ENCODE data around the gene TBK1. TPM values are rescaled to one million over a fixed set of nuclear protein-coding genes. Genes with fewer than 3 reads are reported as not detected.

The TBK1 gene
- total RNA-seq, 1 experiment from 2014 or later, result 23.6 TPM

GRCh38 chr12:64497903-64498302, 46.0 kb downstream of the TBK1 start:
- no peak overlapping the region for H2AK5ac ChIP-seq (ENCODE audit: insufficient read length, low read length)
- no peak overlapping the region for H3T11ph ChIP-seq (ENCODE audit: low read length)
- no peaks in the 10 kb centered on the region for H3K23me2 ChIP-seq (ENCODE audit: insufficient read length, low read depth, low read length, poor library complexity, severe bottlenecking)
- H4K8ac ChIP-seq (replicated peaks; ENCODE audit: insufficient read length, low read depth, low read length), result no peak overlapping the region
- H3K4me1 ChIP-seq (ENCODE audit: insufficient read depth, low read length), result no peaks in the 10 kb centered on the region
- H3K56ac ChIP-seq (ENCODE audit: insufficient read length, low read depth, low read length), result no peak overlapping the region
- TF ChIP-seq CTCF (conservative IDR thresholded peaks at IDR 0.05), result no peak
- no peaks in the 10 kb centered on the region for H3K27me3 ChIP-seq (ENCODE audit: insufficient read depth, low read length)
- no peak overlapping the region for H3K9ac ChIP-seq (ENCODE audit: extremely low read depth, insufficient read length, low read length)
- Mint-ChIP-seq H3K4me1 (no peaks in the 10 kb centered on the region), H3K27me3 (ENCODE audit: low read depth) (no peaks in the 10 kb centered on the region), H3K36me3 (ENCODE audit: insufficient read depth in 1 of 3, low read depth in 3 of 3) (peaks cover 9 to 69% (median 37%) of the 10 kb centered on the region in 3 experiments; a peak in 6 of 7 replicates), H3K4me3 (no peak overlapping the region), H3K27ac (no peak overlapping the region), H3K9me3 (no peaks in the 10 kb centered on the region)
- no peak overlapping the region for H3K27ac ChIP-seq (ENCODE audit: insufficient read length, low read depth, low read length)
- no peaks in the 10 kb centered on the region; the same call in 1 of the 2 replicates for H3K79me2 ChIP-seq (ENCODE audit: insufficient read depth, low read length)
- H2BK12ac ChIP-seq (ENCODE audit: insufficient read length, low read depth, low read length), result no peak overlapping the region
- H2BK15ac ChIP-seq (ENCODE audit: low read depth, low read length), result no peak overlapping the region
- no peaks in the 10 kb centered on the region for H4K20me1 ChIP-seq (ENCODE audit: control insufficient read depth, insufficient read depth, insufficient read length)
- no peak overlapping the region for H2BK5ac ChIP-seq (ENCODE audit: insufficient read length, low read length)
- H3K23ac ChIP-seq (ENCODE audit: insufficient read length, low read depth, low read length), result no peak overlapping the region
- H3K14ac ChIP-seq (ENCODE audit: insufficient read depth, low read length), result no peak overlapping the region
- no peak overlapping the region for H4K5ac ChIP-seq (ENCODE audit: insufficient read length, low read depth, low read length)
- H3K18ac ChIP-seq (ENCODE audit: insufficient read length, low read depth, low read length), result no peak overlapping the region
- no peak overlapping the region for H2AFZ ChIP-seq (ENCODE audit: low read length)
- H4K91ac ChIP-seq (ENCODE audit: insufficient read length, low read depth, low read length), result no peak overlapping the region
- no peak overlapping the region for H2BK120ac ChIP-seq (ENCODE audit: low read depth, low read length, poor library complexity, severe bottlenecking)
- no peaks in the 10 kb centered on the region for H3K79me1 ChIP-seq (ENCODE audit: insufficient read depth, low read depth, low read length, poor library complexity, severe bottlenecking)
- DNase-seq, result no peak
- no peaks in the 10 kb centered on the region for H3K9me3 ChIP-seq (ENCODE audit: control insufficient read depth, low read depth, low read length)
- H2BK20ac ChIP-seq (ENCODE audit: low read depth, low read length, poor library complexity, severe bottlenecking), result no peak overlapping the region
- no peak overlapping the region for H3K4me2 ChIP-seq (ENCODE audit: insufficient read depth, insufficient read length, low read length)
- no peak overlapping the region for H3K4ac ChIP-seq (ENCODE audit: low read depth, low read length)
- no CpG with 5 or more reads among the region's 1 CpG for WGBS (ENCODE audit: extremely low coverage, insufficient read length, low lambda C conversion rate)
